KMS-11 (cell line): ENCODE results near the gene RRAS2.
A peak's percentile ranks its signal among the peaks of the same experiment; 100 is the strongest.
"Not testable (repeated sequence)": the region's sequence is repeated elsewhere in the genome, so short reads cannot be mapped to it uniquely, and the experiment has no call there.

Experiments
- H2AFZ ChIP-seq: fragments of 200-600 bp; sonication (generic); 2 replicates; pipeline ENCODE4 v1.6.1; 2016; ENCODE audit warnings: antibody characterized with exemption, mixed run types, low read depth
- H3K27ac ChIP-seq: fragments of 200-600 bp; sonication (generic); 2 replicates; pipeline ENCODE4 v1.6.1; 2016; ENCODE audit warnings: mild to moderate bottlenecking, mixed run types
- H3K27me3 ChIP-seq: fragments of 200-600 bp; sonication (generic); 2 replicates; pipeline ENCODE4 v1.6.1; 2017; ENCODE audit warnings: mild to moderate bottlenecking, low read depth, mixed run types, moderate library complexity; ENCODE audit not compliant: insufficient read depth
- H3K36me3 ChIP-seq: fragments of 200-600 bp; sonication (generic); 2 replicates; pipeline ENCODE4 v1.6.1; 2017; ENCODE audit warnings: mild to moderate bottlenecking, mixed run types; ENCODE audit not compliant: insufficient read depth
- H3K4me1 ChIP-seq: fragments of 200-600 bp; sonication (generic); 2 replicates; pipeline ENCODE4 v1.6.1; 2016; ENCODE audit warnings: mild to moderate bottlenecking, low read depth, mixed run types; ENCODE audit not compliant: poor library complexity, severe bottlenecking
- H3K4me2 ChIP-seq: fragments of 200-600 bp; sonication (generic); 2 replicates; pipeline ENCODE4 v1.7.0; 2016; ENCODE audit warnings: mild to moderate bottlenecking, mixed run types
- H3K4me3 ChIP-seq: fragments of 200-600 bp; sonication (generic); IDR thresholded peaks from 2 replicates; pipeline ENCODE4 v1.6.1; 2017; ENCODE audit warnings: low read depth, low read length, mixed read lengths; ENCODE audit not compliant: insufficient read depth
- H3K79me2 ChIP-seq: fragments of 200-600 bp; sonication (generic); 2 replicates; pipeline ENCODE4 v1.6.1; 2016; ENCODE audit warnings: low read depth, mixed run types; ENCODE audit not compliant: insufficient read depth
- H3K9ac ChIP-seq: fragments of 200-600 bp; sonication (generic); 2 replicates; pipeline ENCODE4 v1.6.1; 2016; ENCODE audit warnings: mild to moderate bottlenecking, mixed run types
- H4K20me1 ChIP-seq: fragments of 200-600 bp; sonication (generic); 2 replicates; pipeline ENCODE4 v1.6.1; 2016; ENCODE audit warnings: mild to moderate bottlenecking, mixed run types; ENCODE audit not compliant: insufficient read depth
- TF ChIP-seq, protein P1 (sequence below): fragments of 200-600 bp; sonication (generic); conservative IDR thresholded peaks from 2 replicates; pipeline ENCODE4 v1.6.1; 2017; ENCODE audit warnings: low read depth, mild to moderate bottlenecking, antibody characterized with exemption, low read length, moderate library complexity, mixed read lengths

RRAS2 gene

GRCh38 chr11:14357881-14358728 lies 878 bp downstream of the RRAS2 start:
- peaks cover 5% of the 10 kb centered on the region for H3K4me1 ChIP-seq
- TF ChIP-seq, protein P1, sequence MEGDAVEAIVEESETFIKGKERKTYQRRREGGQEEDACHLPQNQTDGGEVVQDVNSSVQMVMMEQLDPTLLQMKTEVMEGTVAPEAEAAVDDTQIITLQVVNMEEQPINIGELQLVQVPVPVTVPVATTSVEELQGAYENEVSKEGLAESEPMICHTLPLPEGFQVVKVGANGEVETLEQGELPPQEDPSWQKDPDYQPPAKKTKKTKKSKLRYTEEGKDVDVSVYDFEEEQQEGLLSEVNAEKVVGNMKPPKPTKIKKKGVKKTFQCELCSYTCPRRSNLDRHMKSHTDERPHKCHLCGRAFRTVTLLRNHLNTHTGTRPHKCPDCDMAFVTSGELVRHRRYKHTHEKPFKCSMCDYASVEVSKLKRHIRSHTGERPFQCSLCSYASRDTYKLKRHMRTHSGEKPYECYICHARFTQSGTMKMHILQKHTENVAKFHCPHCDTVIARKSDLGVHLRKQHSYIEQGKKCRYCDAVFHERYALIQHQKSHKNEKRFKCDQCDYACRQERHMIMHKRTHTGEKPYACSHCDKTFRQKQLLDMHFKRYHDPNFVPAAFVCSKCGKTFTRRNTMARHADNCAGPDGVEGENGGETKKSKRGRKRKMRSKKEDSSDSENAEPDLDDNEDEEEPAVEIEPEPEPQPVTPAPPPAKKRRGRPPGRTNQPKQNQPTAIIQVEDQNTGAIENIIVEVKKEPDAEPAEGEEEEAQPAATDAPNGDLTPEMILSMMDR = no peak
- H4K20me1 ChIP-seq = no peaks in the 10 kb centered on the region
- no peaks in the 10 kb centered on the region for H3K27me3 ChIP-seq
- H3K4me3 ChIP-seq = no peak overlapping the region
- peaks cover 6% of the 10 kb centered on the region; the same call in 1 of the 2 replicates for H3K79me2 ChIP-seq
- H2AFZ ChIP-seq = peak overlapping the region; percentile 82
- H3K36me3 ChIP-seq = no peaks in the 10 kb centered on the region
- peak overlapping the region; percentile 66 for H3K4me2 ChIP-seq
- H3K9ac ChIP-seq = peak overlapping the region; percentile 63; the same call in 1 of the 2 replicates
- H3K27ac ChIP-seq = no peak overlapping the region

GRCh38 chr11:14356342-14356741 lies 2.6 kb downstream of the RRAS2 start:
- Histone ChIP-seq H3K9ac (no peak overlapping the region), H3K27ac (no peak overlapping the region), H4K20me1 (no peaks in the 10 kb centered on the region), H3K4me1 (peaks cover 5% of the 10 kb centered on the region), H3K79me2 (peaks cover 6% of the 10 kb centered on the region; the same call in 1 of the 2 replicates), H2AFZ (no peak overlapping the region), H3K4me3 (no peak overlapping the region), H3K36me3 (no peaks in the 10 kb centered on the region), H3K4me2 (no peak overlapping the region), H3K27me3 (no peaks in the 10 kb centered on the region)
- TF ChIP-seq, protein P1 = no peak

DNA sequence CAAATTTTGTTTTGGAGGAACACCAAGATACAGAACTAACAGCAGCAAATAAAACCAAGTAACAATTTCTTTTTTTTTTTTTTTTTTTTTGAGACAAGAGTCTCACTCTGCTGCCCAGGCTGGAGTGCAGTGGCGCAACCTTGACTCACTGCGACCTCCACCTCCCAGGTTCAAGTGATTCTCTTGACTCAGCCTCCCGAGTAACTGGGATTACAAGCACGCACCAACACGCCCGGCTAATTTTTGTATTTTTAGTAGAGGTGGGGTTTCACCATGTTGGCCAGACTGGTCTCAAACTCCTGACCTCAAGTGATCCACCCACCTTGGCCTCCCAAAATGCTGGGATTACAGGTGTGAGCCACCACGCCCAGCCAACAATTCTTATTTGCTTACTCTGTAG lies 4.4 kb downstream of the RRAS2 start:
- H2AFZ ChIP-seq, H3K27me3 ChIP-seq, H3K36me3 ChIP-seq, H3K4me2 ChIP-seq, H3K9ac ChIP-seq, H3K79me2 ChIP-seq, H3K27ac ChIP-seq, H4K20me1 ChIP-seq, H3K4me1 ChIP-seq, H3K4me3 ChIP-seq: not testable (repeated sequence)

GRCh38 chr11:14350716-14351238 lies 8.2 kb downstream of the RRAS2 start:
- H3K79me2 ChIP-seq = peaks cover 3% of the 10 kb centered on the region; the same call in 1 of the 2 replicates
- H3K27me3 ChIP-seq = no peaks in the 10 kb centered on the region
- H3K9ac ChIP-seq = no peak overlapping the region
- H2AFZ ChIP-seq = no peak overlapping the region
- H3K4me2 ChIP-seq = no peak overlapping the region
- H3K36me3 ChIP-seq = no peaks in the 10 kb centered on the region
- H4K20me1 ChIP-seq = no peaks in the 10 kb centered on the region
- H3K27ac ChIP-seq = no peak overlapping the region
- TF ChIP-seq, protein P1 = no peak
- no peak overlapping the region for H3K4me3 ChIP-seq
- no peaks in the 10 kb centered on the region for H3K4me1 ChIP-seq

DNA sequence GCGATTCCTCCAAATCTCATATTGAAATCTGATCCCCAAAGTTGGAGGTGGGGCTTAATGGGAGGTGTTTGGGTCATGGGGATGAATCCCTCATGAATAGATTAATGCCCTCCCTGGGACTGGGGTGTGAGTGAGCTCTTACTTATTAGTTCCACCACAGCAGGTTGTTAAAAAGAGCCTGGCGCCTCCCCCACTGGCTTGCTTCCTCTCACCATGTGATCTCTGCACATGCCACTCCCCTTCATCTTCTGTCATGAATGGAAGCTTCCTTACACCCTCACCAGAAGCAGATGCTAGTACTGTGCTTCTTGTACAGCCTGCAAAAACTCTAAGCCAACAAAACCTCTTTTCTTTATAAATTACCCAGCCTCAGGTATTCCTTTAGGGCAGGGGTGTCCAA lies 8.8 kb downstream of the RRAS2 start:
- peaks cover 3% of the 10 kb centered on the region; the same call in 1 of the 2 replicates for H3K79me2 ChIP-seq
- H2AFZ ChIP-seq = no peak overlapping the region
- H3K36me3 ChIP-seq = no peaks in the 10 kb centered on the region
- H3K4me1 ChIP-seq = no peaks in the 10 kb centered on the region
- H3K4me2 ChIP-seq = no peak overlapping the region
- H3K27ac ChIP-seq = no peak overlapping the region
- TF ChIP-seq, protein P1 = no peak
- no peak overlapping the region for H3K4me3 ChIP-seq
- no peak overlapping the region for H3K9ac ChIP-seq
- H4K20me1 ChIP-seq = no peaks in the 10 kb centered on the region
- no peaks in the 10 kb centered on the region for H3K27me3 ChIP-seq
